Stimulated activated memory B cell treated with anti-CD40 and anti-IgM and Interleukin-4, amounts not matched to agents 10 μg/mL and 1 μg/mL and 100 μg/mL, for 72 hours (primary cell): Measurements from ENCODE around the gene NPAS3.

Experiments
- ATAC-seq: fragments of 150-1000 bp; cut with Tn5 transposase; 2 replicates; pipeline ENCODE4 v1.10.0; 2021
- H3K27ac Mint-ChIP-seq: one replicate; pipeline ENCODE4 v1.8.0; 2022; ENCODE audit warnings: mild to moderate bottlenecking, mixed read lengths
- H3K27me3 Mint-ChIP-seq: one replicate; pipeline ENCODE4 v1.8.0; 2022; ENCODE audit warnings: mixed read lengths
- H3K36me3 Mint-ChIP-seq: one replicate; pipeline ENCODE4 v1.8.0; 2022; ENCODE audit warnings: mixed read lengths
- H3K4me1 Mint-ChIP-seq: one replicate; pipeline ENCODE4 v1.8.0; 2022; ENCODE audit warnings: mixed read lengths
- H3K4me3 Mint-ChIP-seq: one replicate; pipeline ENCODE4 v1.8.0; 2022; ENCODE audit warnings: mild to moderate bottlenecking, moderate library complexity, mixed read lengths
- H3K9me3 Mint-ChIP-seq: one replicate; pipeline ENCODE4 v1.8.0; 2022; ENCODE audit warnings: mixed read lengths

The NPAS3 gene

DNA sequence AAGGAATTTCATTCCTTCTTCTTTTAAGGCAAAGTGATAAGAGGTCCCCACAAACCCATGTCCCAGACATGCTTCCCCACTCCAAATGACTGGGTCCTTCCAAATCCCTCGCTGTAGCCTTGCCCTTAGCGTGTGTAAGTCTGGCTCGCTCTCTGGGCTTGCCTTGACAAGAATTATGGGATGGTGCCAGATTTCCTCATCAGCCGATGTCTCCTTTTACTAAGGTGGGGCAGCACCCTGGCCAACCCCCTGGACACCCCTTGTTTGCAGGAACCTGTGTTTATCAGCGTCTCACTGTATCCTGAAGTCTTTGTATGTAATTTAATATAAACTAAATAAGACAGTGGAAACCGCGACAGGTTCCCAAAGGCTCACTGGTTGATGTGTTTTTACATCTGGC, 518.9 kb downstream of the NPAS3 start:
- Mint-ChIP-seq H3K4me3 (no peak overlapping the region), H3K36me3 (no peaks in the 10 kb centered on the region), H3K9me3 (no peaks in the 10 kb centered on the region), H3K27ac (no peak overlapping the region), H3K27me3 (no peaks in the 10 kb centered on the region), H3K4me1 (no peaks in the 10 kb centered on the region)
- ATAC-seq = no peak

DNA sequence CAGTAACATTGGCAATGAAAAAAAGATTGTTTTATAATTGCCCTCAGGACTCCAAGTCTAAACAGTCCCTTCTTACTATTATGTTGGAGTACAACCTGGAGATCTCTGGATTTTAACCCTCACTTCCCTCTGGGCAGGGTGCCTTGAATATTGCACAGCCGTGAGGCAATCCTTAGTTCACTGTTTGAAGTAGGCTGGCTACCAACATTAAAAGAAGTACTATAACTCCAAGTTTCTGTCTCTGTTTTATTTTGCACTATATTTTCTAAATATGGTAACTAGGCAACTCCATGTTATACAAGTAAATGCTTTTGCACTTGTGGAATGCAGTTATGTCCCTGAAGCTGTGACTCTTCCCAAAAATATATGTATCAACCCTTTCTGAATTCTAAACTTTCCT, 521.5 kb downstream of the NPAS3 start:
- Mint-ChIP-seq H3K36me3 (no peaks in the 10 kb centered on the region), H3K4me3 (no peak overlapping the region), H3K9me3 (no peaks in the 10 kb centered on the region), H3K27me3 (no peaks in the 10 kb centered on the region), H3K27ac (no peak overlapping the region), H3K4me1 (no peaks in the 10 kb centered on the region)
- ATAC-seq = no peak

DNA sequence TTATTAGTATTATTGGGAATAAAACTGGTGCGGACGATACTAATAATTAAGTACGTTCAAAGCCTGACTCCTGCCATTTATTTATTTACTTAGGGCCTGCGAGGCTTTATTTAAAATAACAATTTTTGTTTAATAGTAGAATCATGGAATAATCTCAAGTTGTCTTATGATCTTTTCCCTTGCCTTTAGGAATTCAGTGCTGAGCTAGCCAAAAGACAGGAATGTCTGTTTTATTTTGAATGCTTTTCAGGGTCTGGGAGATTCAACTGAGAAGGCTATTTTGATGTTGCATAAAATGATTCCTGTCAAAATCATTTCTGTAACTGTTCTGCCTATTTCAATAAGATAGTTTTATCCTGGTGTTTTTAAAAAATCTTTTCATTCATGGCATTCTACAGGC, 522.4 kb downstream of the NPAS3 start:
- H3K27me3 Mint-ChIP-seq = no peaks in the 10 kb centered on the region
- no peaks in the 10 kb centered on the region for H3K36me3 Mint-ChIP-seq
- H3K4me1 Mint-ChIP-seq = no peaks in the 10 kb centered on the region
- no peak for ATAC-seq
- no peak overlapping the region for H3K27ac Mint-ChIP-seq
- H3K4me3 Mint-ChIP-seq = no peak overlapping the region
- H3K9me3 Mint-ChIP-seq = no peaks in the 10 kb centered on the region

DNA sequence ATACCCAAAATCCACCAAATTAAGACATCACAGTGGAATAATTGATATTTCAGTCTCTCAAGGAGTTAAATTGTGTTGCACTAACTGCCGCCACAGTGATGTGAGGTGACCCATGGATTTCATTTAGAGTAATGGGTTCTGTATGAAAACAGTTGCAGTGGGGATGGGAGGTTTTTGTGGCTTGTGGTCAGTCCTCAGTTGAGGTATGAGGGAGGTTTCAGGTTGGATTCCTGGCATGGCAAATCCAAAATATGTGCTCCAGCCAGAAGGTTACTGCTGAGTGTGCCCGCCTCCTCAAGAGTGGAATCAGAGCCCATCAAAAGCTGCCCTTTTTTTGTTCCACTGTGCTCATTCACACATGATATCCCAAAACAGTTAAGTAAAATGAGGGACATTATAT, 525.1 kb downstream of the NPAS3 start:
- no peaks in the 10 kb centered on the region for H3K36me3 Mint-ChIP-seq
- no peak for ATAC-seq
- H3K27ac Mint-ChIP-seq = no peak overlapping the region
- no peaks in the 10 kb centered on the region for H3K27me3 Mint-ChIP-seq
- no peaks in the 10 kb centered on the region for H3K4me1 Mint-ChIP-seq
- H3K4me3 Mint-ChIP-seq = no peak overlapping the region
- no peaks in the 10 kb centered on the region for H3K9me3 Mint-ChIP-seq

DNA sequence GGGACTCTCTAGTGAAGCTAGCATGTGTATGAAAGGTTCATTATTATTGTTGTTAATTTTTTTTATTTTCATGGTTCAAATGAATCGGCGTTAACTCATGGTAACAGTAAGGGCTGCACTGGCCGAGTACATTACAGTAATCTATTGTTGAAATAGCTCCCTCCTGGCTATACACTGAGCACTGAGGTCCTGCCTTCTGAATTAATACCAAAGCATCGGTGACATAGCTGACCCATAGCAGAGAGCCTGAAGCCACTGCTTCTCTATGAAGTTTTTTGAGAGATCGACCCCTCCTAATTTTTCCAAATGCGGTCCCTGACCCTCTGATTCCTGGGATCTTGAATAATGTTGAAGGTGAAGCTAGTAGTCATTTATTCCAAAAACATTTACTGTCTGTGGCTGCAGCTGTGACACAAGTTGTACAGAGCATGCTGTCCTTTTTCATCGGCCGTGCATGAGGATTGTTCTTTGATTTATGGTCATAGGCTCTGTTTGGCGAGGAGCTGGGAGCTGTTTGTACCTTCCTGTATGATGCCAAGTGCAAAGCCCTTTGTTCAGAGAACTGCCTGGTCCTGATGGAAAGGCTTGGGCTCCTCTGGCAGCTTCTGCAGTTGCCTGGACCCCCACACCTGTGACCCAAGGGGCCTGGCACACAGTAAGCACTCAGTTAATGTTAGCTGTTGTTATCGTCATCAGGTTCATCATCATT, 525.7 kb downstream of the NPAS3 start:
- ATAC-seq = no peak

DNA sequence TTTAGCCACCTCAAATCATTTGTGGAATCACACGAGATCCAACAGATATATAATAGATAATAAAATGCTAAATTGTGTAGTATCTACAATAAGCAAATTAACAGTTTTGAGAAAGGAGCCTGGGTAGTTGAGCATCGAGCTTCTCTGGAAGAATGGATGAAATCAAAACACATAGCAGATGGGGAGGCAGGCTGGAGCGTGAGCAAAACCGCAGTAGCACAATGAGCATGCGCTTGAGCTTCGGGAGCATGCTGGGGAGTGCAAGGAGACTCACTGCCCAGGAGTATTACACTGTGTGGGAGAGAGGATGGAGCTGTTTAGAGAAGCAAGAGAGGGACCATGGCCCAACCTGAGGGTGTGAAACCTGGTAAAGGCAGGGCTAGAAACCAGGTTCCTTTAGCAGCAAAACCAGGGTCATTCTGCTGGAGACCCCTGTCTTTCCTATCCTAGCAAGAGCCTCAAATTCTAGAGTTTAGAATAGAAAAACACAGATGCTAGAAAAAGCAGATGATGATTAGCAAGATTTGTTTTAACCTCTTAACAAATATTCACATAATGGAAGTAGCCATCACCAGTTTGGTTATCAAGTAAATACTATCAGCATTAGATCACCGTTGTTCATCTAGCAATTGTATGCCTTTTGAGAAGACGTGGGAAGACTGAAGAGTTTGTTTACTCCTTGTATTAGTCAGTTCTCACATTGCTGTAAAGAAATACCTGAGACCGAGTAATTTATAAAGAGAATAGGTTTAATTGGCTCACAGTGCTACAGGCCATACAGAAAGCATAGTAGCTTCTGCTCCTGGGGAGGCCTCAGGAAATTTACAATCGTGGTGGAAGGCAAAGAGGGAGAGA, 527.4 kb downstream of the NPAS3 start:
- ATAC-seq = no peak
- Mint-ChIP-seq H3K4me3 (no peak overlapping the region), H3K27me3 (no peaks in the 10 kb centered on the region), H3K9me3 (no peaks in the 10 kb centered on the region), H3K36me3 (no peaks in the 10 kb centered on the region), H3K4me1 (no peaks in the 10 kb centered on the region), H3K27ac (no peak overlapping the region)

More for the DNA sequence above, 525.7 kb downstream of the NPAS3 start:
- H3K27me3 Mint-ChIP-seq = no peaks in the 10 kb centered on the region
- no peak overlapping the region for H3K4me3 Mint-ChIP-seq
- no peaks in the 10 kb centered on the region for H3K36me3 Mint-ChIP-seq
- no peaks in the 10 kb centered on the region for H3K9me3 Mint-ChIP-seq
- no peak overlapping the region for H3K27ac Mint-ChIP-seq
- H3K4me1 Mint-ChIP-seq = no peaks in the 10 kb centered on the region

DNA sequence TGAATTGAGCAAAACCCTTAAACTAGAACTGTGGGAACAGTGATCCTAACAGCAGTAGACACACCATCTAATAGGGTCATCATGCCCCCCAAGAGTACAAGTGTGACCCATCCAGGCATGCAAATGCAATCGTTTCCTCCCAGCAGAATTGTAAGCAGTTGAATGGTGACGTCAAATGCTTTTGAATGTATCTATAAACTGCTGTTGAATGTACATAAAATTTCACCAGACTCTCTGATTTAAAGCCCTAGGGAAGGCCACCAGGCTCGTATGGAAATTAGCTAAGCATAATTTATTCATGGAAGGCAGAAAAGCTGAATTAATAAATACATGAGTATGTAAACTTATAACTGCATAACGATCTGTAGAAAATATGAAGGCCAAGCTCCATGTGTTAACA, 529.3 kb downstream of the NPAS3 start:
- Mint-ChIP-seq H3K4me1 (no peaks in the 10 kb centered on the region), H3K9me3 (no peaks in the 10 kb centered on the region), H3K36me3 (no peaks in the 10 kb centered on the region), H3K4me3 (no peak overlapping the region), H3K27me3 (no peaks in the 10 kb centered on the region), H3K27ac (no peak overlapping the region)
- no peak for ATAC-seq

DNA sequence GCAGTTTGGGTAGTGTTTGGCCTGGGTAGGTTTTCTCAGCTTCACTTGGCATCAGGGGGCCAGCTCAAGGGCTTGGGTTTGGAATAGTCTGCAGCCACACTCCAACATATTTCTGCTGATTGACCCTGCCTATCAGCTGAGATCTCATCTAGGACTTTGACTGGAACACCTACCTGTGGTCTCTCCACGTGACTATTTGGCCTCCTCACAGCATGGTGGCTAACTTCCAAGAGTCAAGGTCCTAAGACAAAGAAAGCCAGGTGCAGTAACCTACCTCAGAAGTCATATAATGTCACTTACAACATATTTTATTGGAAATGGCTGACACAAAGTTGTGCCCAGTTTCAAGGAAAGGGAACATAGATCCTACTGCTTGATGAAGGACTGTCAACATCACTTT, 531.2 kb downstream of the NPAS3 start:
- no peaks in the 10 kb centered on the region for H3K9me3 Mint-ChIP-seq
- no peak overlapping the region for H3K27ac Mint-ChIP-seq
- no peaks in the 10 kb centered on the region for H3K4me1 Mint-ChIP-seq
- ATAC-seq = no peak
- H3K36me3 Mint-ChIP-seq = no peaks in the 10 kb centered on the region
- H3K4me3 Mint-ChIP-seq = no peak overlapping the region
- H3K27me3 Mint-ChIP-seq = no peaks in the 10 kb centered on the region

DNA sequence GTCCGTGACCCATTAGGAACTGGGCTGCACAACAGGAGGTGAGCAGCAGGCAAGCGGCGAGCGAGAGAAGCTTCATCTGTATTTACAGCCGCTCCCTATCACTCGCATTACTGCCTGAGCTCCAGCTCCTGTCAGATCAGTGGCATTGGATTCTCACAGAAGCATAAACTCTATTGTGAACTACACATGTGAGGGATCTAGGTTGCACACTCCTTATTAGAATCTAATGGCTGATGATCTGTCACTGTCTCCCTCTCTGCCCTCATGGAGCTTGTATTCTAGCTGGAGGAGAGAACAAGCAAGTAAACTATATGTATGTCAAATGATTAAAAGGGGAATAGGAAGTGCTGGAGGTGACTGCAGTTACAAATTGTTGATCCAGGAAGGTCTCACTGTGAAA, 533.1 kb downstream of the NPAS3 start:
- H3K27ac Mint-ChIP-seq = no peak overlapping the region
- H3K4me1 Mint-ChIP-seq = no peaks in the 10 kb centered on the region
- no peak for ATAC-seq
- no peaks in the 10 kb centered on the region for H3K9me3 Mint-ChIP-seq
- H3K4me3 Mint-ChIP-seq = no peak overlapping the region
- no peaks in the 10 kb centered on the region for H3K36me3 Mint-ChIP-seq
- H3K27me3 Mint-ChIP-seq = no peaks in the 10 kb centered on the region

DNA sequence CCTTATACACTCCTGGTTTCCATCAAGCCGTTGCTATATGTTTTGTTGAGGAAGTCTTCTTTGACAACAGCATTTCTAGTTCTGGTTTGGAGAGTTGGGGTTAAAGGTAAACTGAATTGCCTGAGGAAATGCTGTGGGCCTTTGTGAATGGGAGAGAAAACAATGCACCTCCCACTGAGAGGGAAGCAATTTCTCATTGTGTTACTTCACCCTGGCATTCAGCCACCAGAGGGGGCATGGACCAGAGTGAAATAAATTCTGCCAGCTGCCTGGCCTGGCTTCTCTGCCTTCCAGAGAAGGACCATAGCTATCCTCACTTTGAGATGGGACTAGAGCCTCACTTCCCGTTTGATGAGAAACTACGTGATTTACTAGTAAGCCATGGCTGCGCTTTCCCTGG, 536.9 kb downstream of the NPAS3 start:
- no peak for ATAC-seq
- Mint-ChIP-seq H3K4me3 (no peak overlapping the region), H3K27ac (no peak overlapping the region), H3K36me3 (no peaks in the 10 kb centered on the region), H3K4me1 (no peaks in the 10 kb centered on the region), H3K9me3 (peaks cover 6% of the 10 kb centered on the region), H3K27me3 (no peaks in the 10 kb centered on the region)

DNA sequence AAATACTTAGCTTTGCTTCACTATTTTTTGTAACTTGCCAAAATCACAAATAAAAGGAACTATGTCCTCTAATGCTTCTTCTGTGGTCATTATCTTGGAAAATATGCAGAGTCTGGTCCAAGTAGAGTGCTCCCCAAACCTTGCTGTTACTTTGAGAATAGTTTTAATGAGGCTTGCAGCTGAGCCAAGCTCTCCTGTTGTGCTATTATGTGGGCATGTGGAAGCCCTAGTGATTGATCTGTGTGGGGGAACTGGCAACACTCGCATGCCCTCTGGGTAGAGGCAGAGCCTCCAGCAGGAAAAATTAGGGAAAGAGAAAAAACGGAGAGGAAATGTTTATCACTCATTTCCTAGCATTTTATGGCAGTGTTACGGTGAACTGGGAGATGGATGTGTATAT, 539.1 kb downstream of the NPAS3 start:
- Mint-ChIP-seq H3K36me3 (no peaks in the 10 kb centered on the region), H3K27ac (no peak overlapping the region), H3K4me3 (no peak overlapping the region), H3K9me3 (peaks cover 6% of the 10 kb centered on the region), H3K4me1 (no peaks in the 10 kb centered on the region), H3K27me3 (no peaks in the 10 kb centered on the region)
- ATAC-seq = no peak

DNA sequence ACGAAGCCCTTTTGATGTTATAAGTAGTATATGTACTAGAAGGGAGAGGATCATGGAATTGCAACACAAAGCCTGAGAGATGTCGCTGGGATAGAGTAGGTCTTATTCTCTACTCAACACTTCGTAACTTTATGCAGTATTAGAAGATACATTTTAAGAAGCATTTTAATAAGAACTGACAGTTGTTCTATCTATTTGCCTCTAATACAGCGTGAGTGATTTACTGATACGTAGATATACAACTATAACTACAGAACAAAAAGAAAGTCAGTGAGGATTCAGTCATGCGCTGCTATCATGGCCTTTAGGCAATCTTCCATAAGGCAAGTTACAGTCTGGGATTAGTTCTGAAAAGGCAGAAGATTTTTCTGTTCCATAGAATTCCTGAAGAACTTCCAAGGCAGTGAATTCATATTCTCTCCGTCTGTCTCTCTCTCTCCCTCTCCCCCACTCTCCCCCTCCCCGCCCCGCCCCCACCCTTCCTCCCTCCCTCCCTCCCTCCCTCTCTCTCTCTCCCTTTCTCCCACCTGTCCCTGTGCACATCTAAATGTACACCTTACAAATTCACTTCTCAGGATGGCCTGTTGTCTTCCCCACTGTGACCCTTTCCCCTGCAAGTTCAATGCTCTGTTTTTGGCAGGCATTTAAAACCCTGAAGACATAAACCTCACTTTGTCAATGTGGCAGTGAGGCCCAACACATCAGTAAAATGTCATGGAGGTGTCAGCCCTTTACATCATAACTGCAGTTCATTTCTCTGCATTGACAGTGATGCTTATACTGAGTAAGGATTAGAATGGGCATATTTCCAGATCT, 541.6 kb downstream of the NPAS3 start:
- H3K4me1 Mint-ChIP-seq = no peaks in the 10 kb centered on the region
- no peaks in the 10 kb centered on the region for H3K36me3 Mint-ChIP-seq
- peaks cover 6% of the 10 kb centered on the region for H3K9me3 Mint-ChIP-seq
- no peak overlapping the region for H3K27ac Mint-ChIP-seq
- H3K4me3 Mint-ChIP-seq = no peak overlapping the region
- H3K27me3 Mint-ChIP-seq = no peaks in the 10 kb centered on the region
- ATAC-seq = no peak

DNA sequence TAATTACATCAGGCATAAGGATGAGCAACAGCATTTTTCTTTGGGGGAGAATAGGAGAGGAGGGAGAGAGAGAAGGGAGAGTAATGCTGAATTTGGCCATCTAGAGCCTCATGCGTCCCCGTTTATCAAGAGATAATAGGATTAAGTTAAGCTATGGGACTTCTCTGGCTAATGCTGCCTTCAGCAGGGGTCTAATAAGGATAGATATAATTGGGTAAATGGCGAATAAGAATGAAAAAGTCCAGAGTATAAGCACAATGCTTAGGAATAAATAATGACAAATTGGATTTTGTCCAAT, 542.2 kb downstream of the NPAS3 start:
- H3K4me1 Mint-ChIP-seq = no peaks in the 10 kb centered on the region
- H3K27me3 Mint-ChIP-seq = no peaks in the 10 kb centered on the region
- ATAC-seq = no peak
- no peak overlapping the region for H3K27ac Mint-ChIP-seq
- H3K36me3 Mint-ChIP-seq = no peaks in the 10 kb centered on the region
- H3K4me3 Mint-ChIP-seq = no peak overlapping the region
- H3K9me3 Mint-ChIP-seq = peaks cover 6% of the 10 kb centered on the region

DNA sequence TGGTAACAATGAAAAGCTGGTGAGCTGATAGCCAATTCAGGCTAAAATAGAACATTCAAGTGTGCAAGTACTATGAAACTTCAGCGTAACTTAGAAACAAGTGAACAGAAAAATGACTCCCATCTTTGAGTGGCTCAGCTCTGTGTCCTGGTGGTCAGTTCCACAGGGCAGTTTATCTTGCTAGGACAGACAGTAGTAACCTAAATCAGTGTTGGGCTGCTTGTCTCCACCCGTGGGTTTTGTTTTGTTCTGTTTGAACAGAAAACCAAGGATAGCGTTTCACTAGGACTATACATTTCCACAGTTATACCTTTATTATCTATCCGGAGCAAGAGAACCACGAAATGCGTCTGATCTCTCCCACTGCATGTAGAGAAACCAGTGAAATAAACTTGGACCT, 544.4 kb downstream of the NPAS3 start:
- no peaks in the 10 kb centered on the region for H3K36me3 Mint-ChIP-seq
- ATAC-seq = no peak
- H3K4me3 Mint-ChIP-seq = no peak overlapping the region
- H3K9me3 Mint-ChIP-seq = peaks cover 6% of the 10 kb centered on the region
- H3K4me1 Mint-ChIP-seq = no peaks in the 10 kb centered on the region
- H3K27ac Mint-ChIP-seq = no peak overlapping the region
- H3K27me3 Mint-ChIP-seq = no peaks in the 10 kb centered on the region

DNA sequence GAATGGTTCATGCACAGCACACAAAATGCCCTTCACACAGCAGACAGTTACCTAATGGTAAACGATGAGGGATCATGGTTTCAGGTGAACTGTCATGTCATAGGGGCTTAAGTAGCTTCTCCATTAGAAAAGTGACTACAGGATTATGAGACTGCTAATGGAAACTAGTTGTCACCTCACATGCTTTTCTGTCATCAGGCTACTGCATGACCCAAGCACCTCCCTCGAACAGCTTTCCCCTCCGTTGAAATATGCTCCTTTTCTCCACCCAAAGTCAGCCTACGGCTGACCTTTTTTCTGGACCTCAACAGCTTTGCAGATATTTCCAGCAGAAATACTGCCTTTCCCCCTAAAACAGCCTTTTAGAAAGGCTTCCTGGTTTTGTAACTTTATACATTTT, 544.9 kb downstream of the NPAS3 start:
- Mint-ChIP-seq H3K27me3 (no peaks in the 10 kb centered on the region), H3K4me3 (no peak overlapping the region), H3K36me3 (no peaks in the 10 kb centered on the region), H3K4me1 (no peaks in the 10 kb centered on the region), H3K27ac (no peak overlapping the region), H3K9me3 (peaks cover 6% of the 10 kb centered on the region)
- ATAC-seq = no peak

DNA sequence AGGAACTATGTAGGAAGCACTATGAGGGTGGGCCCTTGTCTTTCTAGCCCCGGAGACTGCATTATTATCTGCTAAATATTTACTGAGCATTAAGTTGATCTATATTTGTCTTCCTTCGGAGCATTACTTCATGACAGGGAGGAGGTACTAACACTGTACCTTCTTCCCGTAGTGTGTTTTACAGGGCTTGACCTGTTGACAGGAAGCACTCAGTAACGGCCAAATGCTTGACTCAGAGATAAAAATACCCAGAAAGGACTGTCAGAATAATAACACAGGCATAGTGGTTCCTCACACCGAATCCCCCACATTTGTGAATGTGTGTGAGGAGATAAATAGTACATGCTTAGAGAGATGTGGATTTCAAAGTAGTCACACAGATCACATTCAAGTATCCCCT, 545.6 kb downstream of the NPAS3 start:
- Mint-ChIP-seq H3K36me3 (no peaks in the 10 kb centered on the region), H3K27ac (no peak overlapping the region), H3K27me3 (no peaks in the 10 kb centered on the region), H3K9me3 (peaks cover 6% of the 10 kb centered on the region), H3K4me3 (no peak overlapping the region), H3K4me1 (no peaks in the 10 kb centered on the region)
- ATAC-seq = no peak
